HAP-1 (cell line): ENCODE measurements around the gene TRUB2.

Experiments
- DNase-seq, 2 experiments: peaks; one replicate each; pipeline ENCODE4 v3.0.0-alpha.2; 2016 to 2020; ENCODE audit warnings: low spot score in 2 of 2
- H3K27me3 ChIP-seq: fragments of 250-450 bp; sonication (Bioruptor Pico); 2 replicates; pipeline ENCODE4 v1.5.1; 2020; ENCODE audit warnings: low read depth, mild to moderate bottlenecking, moderate library complexity
- H3K36me3 ChIP-seq: fragments of 250-450 bp; sonication (Bioruptor Pico); replicated peaks from 2 replicates; pipeline ENCODE4 v1.5.1; 2020; ENCODE audit warnings: mild to moderate bottlenecking
- H3K4me1 ChIP-seq: fragments of 250-450 bp; sonication (Bioruptor Pico); 2 replicates; pipeline ENCODE4 v1.5.1; 2020; ENCODE audit warnings: mild to moderate bottlenecking
- H3K4me3 ChIP-seq: fragments of 250-450 bp; sonication (Bioruptor Pico); 2 replicates; pipeline ENCODE4 v1.5.1; 2020; ENCODE audit warnings: mild to moderate bottlenecking, moderate library complexity
- H3K9me3 ChIP-seq: fragments of 250-450 bp; sonication (Bioruptor Pico); 2 replicates; pipeline ENCODE4 v1.5.1; 2020; ENCODE audit warnings: mild to moderate bottlenecking, moderate library complexity
- in situ Hi-C: fragments of 300-500 bp; cut with MboI; formaldehyde crosslinking; loops from 3 replicates; pipeline ENCODE4 v1.14.3; 2020; ENCODE audit warnings: low sequenced_read_pairs, inconsistent platforms, mixed read lengths

TRUB2 gene

DNA sequence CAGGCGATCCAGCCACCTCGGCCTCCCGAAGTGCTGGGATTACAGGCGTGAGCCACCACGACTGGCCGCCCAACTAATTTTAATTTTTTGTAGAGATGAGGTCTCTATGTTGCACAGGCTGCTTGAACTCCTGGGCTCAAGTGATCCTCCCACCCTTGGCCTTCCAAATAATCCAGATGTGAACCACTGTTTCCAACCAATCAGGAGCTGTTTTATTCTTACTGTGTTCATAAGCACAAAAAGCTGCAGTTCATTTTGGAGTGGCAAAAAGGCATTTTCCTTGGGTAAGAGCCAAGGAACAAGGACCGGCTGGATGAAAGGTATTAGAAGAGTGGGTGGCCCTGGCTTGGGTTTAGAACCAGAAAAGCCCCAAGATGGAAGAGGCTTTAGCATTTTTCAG is 12.9 kb upstream of the TRUB2 start:
- DNase-seq: no peak
- Histone ChIP-seq H3K4me1 (no peaks in the 10 kb centered on the region), H3K27me3 (no peaks in the 10 kb centered on the region), H3K36me3 (peaks cover 11% of the 10 kb centered on the region), H3K4me3 (no peak overlapping the region), H3K9me3 (no peaks in the 10 kb centered on the region)
- in situ Hi-C loops: no loop called here

DNA sequence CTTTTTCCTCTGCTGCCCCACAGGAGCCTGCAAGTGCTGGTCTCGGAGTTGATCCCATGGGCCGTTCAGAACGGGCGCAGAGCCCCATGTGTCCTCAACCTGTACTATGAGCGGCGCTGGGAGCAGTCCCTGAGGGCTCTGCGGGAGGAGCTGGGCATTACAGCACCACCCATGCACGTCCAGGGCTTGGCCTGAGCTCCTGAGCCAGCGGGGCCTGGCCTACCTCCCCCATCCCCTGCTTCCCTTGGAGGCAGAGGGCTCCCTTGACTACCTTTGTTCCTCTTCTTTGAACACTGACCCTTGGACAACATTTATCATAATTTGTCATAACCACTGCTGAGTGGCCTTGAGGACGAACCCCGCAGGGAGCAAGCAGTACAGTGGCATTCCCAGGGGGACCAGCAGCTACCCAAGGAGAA is 11.2 kb upstream of the TRUB2 start:
- Histone ChIP-seq H3K4me1 (no peaks in the 10 kb centered on the region), H3K27me3 (no peaks in the 10 kb centered on the region), H3K4me3 (no peak overlapping the region), H3K36me3 (peaks cover 11% of the 10 kb centered on the region), H3K9me3 (no peaks in the 10 kb centered on the region)
- in situ Hi-C loops: no loop called here
- no peak for DNase-seq

DNA sequence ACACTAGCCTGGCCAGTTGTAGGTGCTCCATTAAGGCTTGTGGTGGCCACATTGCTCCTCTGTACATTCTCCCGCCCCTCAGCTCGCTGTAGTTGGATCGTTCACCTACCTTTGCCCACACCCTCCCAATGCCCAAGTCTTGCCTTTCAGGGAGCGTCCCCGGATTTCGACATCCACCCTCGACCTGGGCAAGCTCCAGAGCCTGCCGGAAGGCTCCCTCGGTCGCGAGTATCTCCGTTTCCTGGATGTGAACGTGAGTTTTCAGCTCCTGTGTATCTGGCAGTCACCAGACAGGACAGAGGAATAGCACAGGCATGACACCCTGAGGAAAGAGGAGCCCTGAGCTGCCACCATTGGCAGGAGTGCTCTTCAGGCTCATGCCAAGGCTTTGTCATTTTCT is 3.4 kb upstream of the TRUB2 start:
- in situ Hi-C loops: no loop called here
- Histone ChIP-seq H3K9me3 (no peaks in the 10 kb centered on the region), H3K36me3 (peaks cover 33% of the 10 kb centered on the region), H3K27me3 (no peaks in the 10 kb centered on the region), H3K4me1 (no peaks in the 10 kb centered on the region), H3K4me3 (no peak overlapping the region)
- no peak for DNase-seq

DNA sequence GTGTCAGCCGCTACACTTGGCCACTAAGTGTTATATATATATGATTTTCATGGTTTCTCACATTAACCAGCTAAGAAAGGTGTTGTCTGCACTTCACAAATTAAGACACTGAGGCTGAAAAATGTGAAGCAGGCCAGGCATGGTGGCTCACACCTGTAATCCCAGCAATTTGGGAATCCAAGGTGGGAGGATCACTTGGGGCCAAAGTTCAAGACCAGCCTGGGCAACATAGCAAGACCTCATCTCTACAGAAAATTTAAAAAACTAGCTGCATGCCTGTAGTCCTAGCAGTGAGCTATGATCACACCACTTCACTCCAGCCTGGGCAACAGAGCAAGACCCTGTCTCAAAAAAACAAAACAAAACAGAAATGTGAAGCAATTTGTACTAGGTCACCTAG is 2.2 kb upstream of the TRUB2 start:
- H3K9me3 ChIP-seq: no peaks in the 10 kb centered on the region
- DNase-seq: no peak
- H3K27me3 ChIP-seq: no peaks in the 10 kb centered on the region
- H3K4me1 ChIP-seq: no peaks in the 10 kb centered on the region
- H3K4me3 ChIP-seq: no peak overlapping the region; the same call in 1 of the 2 replicates
- H3K36me3 ChIP-seq: peaks cover 33% of the 10 kb centered on the region
- in situ Hi-C loops: no loop called here

DNA sequence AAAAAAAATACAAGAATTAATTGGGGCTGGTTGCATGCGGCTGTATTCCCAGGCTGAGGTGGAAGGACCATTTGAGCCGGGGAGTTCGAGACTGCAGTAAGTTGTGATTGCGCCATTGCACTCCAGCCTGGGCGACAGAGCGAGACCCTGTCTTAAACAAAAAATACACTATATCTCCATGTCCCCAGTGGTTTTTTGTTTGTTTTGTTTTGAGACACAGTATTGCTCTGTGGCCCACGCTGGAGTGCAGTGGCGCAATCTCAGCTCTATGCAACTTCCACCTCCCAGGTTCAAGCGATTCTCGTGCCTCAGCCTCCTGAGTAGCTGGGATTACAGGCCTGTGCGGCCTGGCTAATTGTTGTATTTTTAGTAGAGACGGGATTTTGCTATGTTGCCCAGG is 1.5 kb upstream of the TRUB2 start:
- no peaks in the 10 kb centered on the region for H3K27me3 ChIP-seq
- peak overlapping the region; percentile 88 for H3K4me3 ChIP-seq
- DNase-seq: no peak
- H3K4me1 ChIP-seq: no peaks in the 10 kb centered on the region
- no peaks in the 10 kb centered on the region for H3K9me3 ChIP-seq
- in situ Hi-C loops: no loop called here
- peaks cover 33% of the 10 kb centered on the region for H3K36me3 ChIP-seq

DNA sequence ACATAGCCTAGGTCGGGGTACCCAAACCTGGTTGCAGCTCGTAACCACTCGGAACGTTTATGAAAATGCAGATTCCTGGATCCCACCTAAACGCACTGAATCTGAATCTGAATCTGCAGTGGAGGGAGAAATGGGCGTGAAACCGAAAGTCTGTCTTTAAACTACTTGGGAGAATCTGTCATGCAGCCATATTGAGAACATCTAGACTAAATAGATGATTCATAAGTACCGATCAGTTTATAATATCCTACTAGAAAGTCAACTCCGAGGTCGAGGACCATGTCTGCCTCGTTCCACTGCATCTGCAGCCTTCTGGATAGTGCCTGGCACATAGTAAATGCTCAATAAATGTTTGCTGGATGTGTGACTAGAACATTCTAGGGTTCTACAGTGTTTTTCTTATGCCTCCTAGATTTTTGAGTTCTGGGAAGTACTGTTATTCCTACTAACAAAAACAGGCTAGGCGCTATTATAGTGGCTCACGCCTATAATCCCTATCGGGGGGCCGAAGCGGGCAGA is 1.0 kb upstream of the TRUB2 start:
- no peaks in the 10 kb centered on the region for H3K9me3 ChIP-seq
- H3K4me1 ChIP-seq: no peaks in the 10 kb centered on the region
- in situ Hi-C loops: no loop called here
- no peak for DNase-seq
- peak overlapping the region; percentile 88 for H3K4me3 ChIP-seq
- no peaks in the 10 kb centered on the region for H3K27me3 ChIP-seq
- peaks cover 36% of the 10 kb centered on the region for H3K36me3 ChIP-seq

DNA sequence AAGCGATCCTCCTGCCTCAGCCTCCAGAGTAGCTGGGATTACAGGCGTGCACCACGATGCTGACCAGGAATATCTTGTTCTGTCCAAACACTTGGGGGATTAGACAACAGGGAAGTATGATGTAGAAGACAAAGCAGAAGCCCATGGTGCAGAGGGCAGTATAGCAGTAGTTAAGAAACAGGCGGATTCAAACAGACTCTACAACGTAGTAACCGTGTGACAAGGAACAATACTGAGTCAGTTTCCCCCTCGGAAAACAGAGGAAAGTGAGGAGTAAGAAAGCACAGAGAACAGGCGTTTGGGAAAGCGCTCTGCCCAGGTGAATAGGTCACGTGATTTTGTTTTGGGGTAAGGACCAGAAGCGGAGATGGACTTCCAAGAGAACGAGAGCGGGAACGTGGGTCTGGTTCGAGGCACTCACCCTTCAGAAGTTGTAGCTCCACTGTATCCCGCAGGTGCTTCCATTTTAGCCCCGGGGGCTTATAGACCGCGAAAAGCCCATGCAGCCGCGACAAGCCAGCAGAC is 306 bp downstream of the TRUB2 start:
- Histone ChIP-seq H3K36me3 (peaks cover 31% of the 10 kb centered on the region), H3K27me3 (no peaks in the 10 kb centered on the region), H3K4me1 (no peaks in the 10 kb centered on the region), H3K4me3 (peak overlapping the region; percentile 88), H3K9me3 (no peaks in the 10 kb centered on the region)
- in situ Hi-C loops: no loop called here
- DNase-seq: no peak

DNA sequence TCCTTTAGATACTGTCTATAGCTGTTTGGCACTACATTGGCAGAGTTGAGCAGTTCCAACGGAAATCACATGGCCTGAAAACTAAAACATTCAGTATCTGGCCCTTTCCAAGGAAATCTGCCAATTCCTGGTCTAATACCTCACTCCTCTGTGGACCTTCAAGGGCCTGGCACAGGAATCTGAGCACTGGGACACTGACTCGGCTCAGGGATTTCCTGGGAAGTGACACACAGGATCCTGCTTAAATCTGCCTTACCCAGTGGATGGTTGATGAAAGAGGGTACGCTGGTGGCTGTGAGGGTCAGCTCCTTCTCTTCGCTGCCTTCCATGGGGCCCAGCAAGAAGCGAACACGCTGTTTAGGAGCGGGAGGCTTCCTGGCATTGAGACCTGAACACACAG is 904 bp downstream of the TRUB2 start:
- H3K9me3 ChIP-seq: no peaks in the 10 kb centered on the region
- H3K4me1 ChIP-seq: no peaks in the 10 kb centered on the region
- in situ Hi-C loops: no loop called here
- H3K4me3 ChIP-seq: peak overlapping the region; percentile 88
- H3K27me3 ChIP-seq: no peaks in the 10 kb centered on the region
- no peak for DNase-seq
- H3K36me3 ChIP-seq: peaks cover 35% of the 10 kb centered on the region

DNA sequence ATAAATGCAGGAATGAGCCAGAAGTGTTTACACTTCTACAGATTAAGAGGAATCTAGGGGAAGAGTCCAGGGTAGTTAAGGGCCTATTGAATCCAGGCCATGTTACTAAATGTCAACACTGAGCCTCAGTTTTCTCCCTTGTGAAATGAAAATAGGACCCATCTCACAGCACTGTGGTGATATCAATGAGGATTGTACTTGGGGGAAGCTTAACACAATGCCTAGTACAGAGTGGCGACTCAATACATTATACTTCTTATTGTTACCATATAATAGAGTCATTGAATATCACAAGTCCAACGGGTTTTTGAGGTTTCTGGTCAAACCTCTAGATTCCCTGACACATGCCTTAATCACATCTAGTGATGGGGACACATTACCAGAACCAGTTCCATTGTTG is 4.6 kb downstream of the TRUB2 start:
- H3K36me3 ChIP-seq: peaks cover 24% of the 10 kb centered on the region
- no peaks in the 10 kb centered on the region for H3K4me1 ChIP-seq
- in situ Hi-C loops: no loop called here
- H3K4me3 ChIP-seq: no peak overlapping the region
- no peaks in the 10 kb centered on the region for H3K27me3 ChIP-seq
- no peak for DNase-seq
- H3K9me3 ChIP-seq: no peaks in the 10 kb centered on the region

DNA sequence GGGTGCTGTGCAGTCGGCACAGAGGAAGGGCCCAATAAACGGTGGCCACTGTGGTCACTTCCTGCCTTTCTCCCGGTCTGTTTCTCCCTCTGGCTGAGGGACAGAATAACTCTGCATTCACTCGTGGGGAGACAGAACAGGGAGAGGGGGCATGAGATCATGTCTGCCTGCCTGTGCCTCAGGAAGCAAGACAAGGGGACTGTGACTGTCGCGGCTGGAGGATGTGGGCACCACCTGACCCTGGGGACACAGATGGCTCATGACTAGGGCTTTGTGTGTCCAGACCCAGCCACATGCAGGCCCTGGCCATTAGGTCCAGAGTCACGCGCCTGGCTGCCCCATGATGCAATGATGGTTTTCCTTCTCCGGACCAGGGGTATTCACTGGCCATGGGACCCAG is 5.8 kb downstream of the TRUB2 start:
- H3K36me3 ChIP-seq: peaks cover 24% of the 10 kb centered on the region

DNA sequence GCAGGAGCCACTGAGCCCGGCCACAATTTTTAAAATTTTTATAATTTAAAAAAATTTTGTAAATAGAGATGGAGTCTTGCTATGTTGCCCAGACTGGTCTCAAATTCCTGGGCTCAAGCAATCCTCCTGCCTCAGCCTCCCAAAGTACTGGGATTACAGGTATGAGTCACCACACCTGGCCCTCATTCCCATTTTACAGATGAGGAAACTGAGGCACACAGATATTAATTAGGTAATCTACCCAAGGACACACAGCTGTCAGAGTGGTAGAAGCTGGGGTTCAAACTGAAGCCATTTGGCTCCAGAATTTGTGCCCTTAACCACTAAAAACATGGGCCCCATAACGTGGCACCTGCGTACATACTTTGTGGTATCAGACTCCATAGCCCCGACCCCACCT is 7.5 kb downstream of the TRUB2 start:
- H3K9me3 ChIP-seq: no peaks in the 10 kb centered on the region

More for the DNA sequence above, 5.8 kb downstream of the TRUB2 start:
- H3K27me3 ChIP-seq: no peaks in the 10 kb centered on the region
- DNase-seq: no peak
- H3K4me3 ChIP-seq: no peak overlapping the region
- H3K9me3 ChIP-seq: no peaks in the 10 kb centered on the region
- in situ Hi-C loops: no loop called here
- no peaks in the 10 kb centered on the region for H3K4me1 ChIP-seq

DNA sequence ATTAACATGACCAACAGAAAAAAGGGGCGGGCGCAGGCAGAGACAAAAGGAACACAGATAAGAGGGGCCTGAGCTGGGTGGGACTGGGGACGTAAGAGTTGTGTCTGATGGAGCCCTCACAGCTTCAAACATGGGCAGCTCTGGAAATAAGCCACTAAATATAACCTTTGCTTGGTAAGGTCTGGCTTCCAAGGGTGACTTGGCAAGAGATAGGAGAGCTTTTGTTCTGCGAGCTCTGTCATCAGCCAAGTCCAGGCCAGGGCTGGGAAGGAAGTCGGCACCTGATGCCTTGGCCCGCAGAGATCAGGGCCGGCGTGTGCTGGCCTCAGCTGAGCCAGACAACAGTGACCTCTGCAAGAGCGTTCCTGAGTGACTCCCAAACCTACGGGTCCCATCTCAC is 11.8 kb downstream of the TRUB2 start:
- H3K9me3 ChIP-seq: no peaks in the 10 kb centered on the region
- H3K27me3 ChIP-seq: no peaks in the 10 kb centered on the region
- DNase-seq: no peak
- in situ Hi-C loops: no loop called here
- no peaks in the 10 kb centered on the region for H3K4me1 ChIP-seq
- no peak overlapping the region for H3K4me3 ChIP-seq
- H3K36me3 ChIP-seq: peaks cover 34% of the 10 kb centered on the region

More for the DNA sequence above, 7.5 kb downstream of the TRUB2 start:
- no peak overlapping the region for H3K4me3 ChIP-seq
- H3K27me3 ChIP-seq: no peaks in the 10 kb centered on the region
- no peak for DNase-seq
- H3K36me3 ChIP-seq: peaks cover 41% of the 10 kb centered on the region
- no peaks in the 10 kb centered on the region for H3K4me1 ChIP-seq
- in situ Hi-C loops: no loop called here

DNA sequence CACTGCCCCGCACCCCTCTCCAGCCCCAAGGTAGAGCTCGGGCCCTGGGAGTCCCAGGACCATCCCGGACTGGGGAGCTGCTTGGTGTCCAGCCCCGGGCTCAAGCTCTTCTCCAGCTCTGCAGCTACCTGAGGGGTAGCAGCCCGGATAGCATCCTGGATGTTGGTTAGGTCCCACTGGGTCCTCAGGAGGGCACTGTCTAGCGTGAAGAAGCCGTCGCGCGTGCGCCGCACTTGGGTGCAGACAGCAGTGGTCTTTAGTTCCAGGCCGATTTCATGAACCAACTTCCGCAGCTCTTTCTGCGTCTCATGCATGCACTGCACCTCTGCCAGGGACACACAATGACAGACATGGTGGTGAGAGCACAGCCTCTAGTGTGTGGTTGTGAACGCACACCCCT is 12.7 kb downstream of the TRUB2 start:
- in situ Hi-C loops: no loop called here
- DNase-seq: no peak

DNA sequence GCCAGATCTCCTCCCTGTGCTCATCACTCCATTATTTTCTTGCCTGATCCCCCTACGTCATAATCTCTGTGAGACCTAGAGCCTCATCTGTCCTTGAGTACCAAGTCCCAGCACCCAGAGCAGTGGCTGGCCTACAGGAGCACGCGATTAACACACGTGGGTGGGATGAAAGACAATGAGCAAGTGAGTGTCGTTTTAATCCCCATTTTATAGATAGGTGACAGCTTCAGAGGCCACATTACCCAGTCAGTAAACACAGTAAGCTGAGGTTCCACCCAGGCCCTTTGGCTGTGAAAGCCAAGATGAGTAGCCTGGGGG is 17.3 kb downstream of the TRUB2 start:
- Histone ChIP-seq H3K9me3 (no peaks in the 10 kb centered on the region), H3K4me3 (no peak overlapping the region), H3K27me3 (no peaks in the 10 kb centered on the region), H3K4me1 (peaks cover 5% of the 10 kb centered on the region), H3K36me3 (peaks cover 12% of the 10 kb centered on the region)
- in situ Hi-C loops: no loop called here
- peak; percentile 38 to 60 for DNase-seq

More for the DNA sequence above, 12.7 kb downstream of the TRUB2 start:
- Histone ChIP-seq H3K4me3 (no peak overlapping the region), H3K9me3 (no peaks in the 10 kb centered on the region), H3K4me1 (peaks cover 5% of the 10 kb centered on the region), H3K36me3 (peaks cover 30% of the 10 kb centered on the region), H3K27me3 (no peaks in the 10 kb centered on the region)
